Inferior parietal cortex (tissue), 1 donor: ENCODE results near the gene NDRG2.
"Not testable (repeated sequence)": the region's sequence is repeated elsewhere in the genome, so short reads cannot be mapped to it uniquely, and the experiment has no call there.

Experiments used
- DNase-seq: peaks from one replicate; pipeline ENCODE4 v3.0.0-alpha.2; 2016; ENCODE audit errors: extremely low spot score

Gene NDRG2

GRCh38 chr14:21011136-21011535 is 13.7 kb downstream of the NDRG2 start:
- DNase-seq, result no peak

- DNase-seq, result not testable (repeated sequence)
These were observed 15.1 kb downstream of the NDRG2 start for GRCh38 chr14:21009721-21010120.

GRCh38 chr14:21003788-21004346 is 21.0 kb downstream of the NDRG2 start:
- no peak for DNase-seq

- DNase-seq, result no peak
These were observed 23.6 kb downstream of the NDRG2 start for GRCh38 chr14:21001218-21001617.

- DNase-seq, result no peak
These were observed 25.3 kb downstream of the NDRG2 start for GRCh38 chr14:20999591-20999990.

GRCh38 chr14:20998674-20999366 is 26.0 kb downstream of the NDRG2 start, which contains the start of gene SLC39A2:
Gene SLC39A2 (plus strand): TSS chr14:20999293. CDS start chr14:20999447, 154 bp downstream.
- DNase-seq, result no peak

- no peak for DNase-seq
These were observed 26.7 kb downstream of the NDRG2 start for GRCh38 chr14:20998139-20998538.

GRCh38 chr14:20997564-20997963 is 27.3 kb downstream of the NDRG2 start:
- DNase-seq, result no peak

- no peak for DNase-seq
These were observed 27.7 kb downstream of the NDRG2 start for GRCh38 chr14:20997115-20997514.

- no peak for DNase-seq
These were observed 28.3 kb downstream of the NDRG2 start for GRCh38 chr14:20996521-20996920.

GRCh38 chr14:20989787-20990600 is 34.9 kb downstream of the NDRG2 start, which contains the start of gene METTL17:
Gene METTL17 (plus strand): TSS chr14:20989980. CDS start chr14:20990003, 23 bp downstream.
- DNase-seq, result peak; percentile 95

GRCh38 chr14:20989471-20989786 is 35.4 kb downstream of the NDRG2 start:
- DNase-seq, result no peak

GRCh38 chr14:20988717-20989470 is 36.0 kb downstream of the NDRG2 start:
- no peak for DNase-seq

- DNase-seq, result peak; percentile 22
These were observed 38.0 kb downstream of the NDRG2 start for GRCh38 chr14:20986811-20987210.

- not testable (repeated sequence) for DNase-seq
These were observed 39.2 kb downstream of the NDRG2 start for GRCh38 chr14:20985650-20986049.

- DNase-seq, result no peak
These were observed 42.1 kb downstream of the NDRG2 start for GRCh38 chr14:20982646-20983369.

GRCh38 chr14:20980906-20981305 is 44.0 kb downstream of the NDRG2 start:
- no peak for DNase-seq

- no peak for DNase-seq
These were observed 46.2 kb downstream of the NDRG2 start for GRCh38 chr14:20978687-20979086.

- no peak for DNase-seq
These were observed 48.6 kb downstream of the NDRG2 start for GRCh38 chr14:20976291-20976690.

- no peak for DNase-seq
These were observed 51.4 kb downstream of the NDRG2 start for GRCh38 chr14:20973501-20973900.

GRCh38 chr14:20971705-20972021 is 53.2 kb downstream of the NDRG2 start:
- DNase-seq, result no peak
